ENCODE data around the gene RAPGEF2.

GRCh38 chr4:159097785-159098184 is 5.1 kb upstream of the RAPGEF2 start:
- TF ChIP-seq CTCF (IDR thresholded peaks at IDR 0.05) (no peak), POLR2A (IDR thresholded peaks at IDR 0.05) (no peak)
